ENCODE results near the gene C1QTNF8.

Gene C1QTNF8

GRCh38 chr16:1105888-1106620, 10.0 kb upstream of the C1QTNF8 start:
- no peaks in the 10 kb centered on the region for H3K36me3 ChIP-seq (ENCODE audit: control insufficient read depth in 1 of 2, insufficient read depth in 2 of 2, low read length in 2 of 2)
- no peaks in the 10 kb centered on the region for H3K9me3 ChIP-seq (ENCODE audit: control insufficient read depth in 1 of 2, low read length in 2 of 2)
- H3K4me3 ChIP-seq (ENCODE audit: low read depth in 1 of 2, low read length in 2 of 2), result no peak overlapping the region
- H3K27ac ChIP-seq (ENCODE audit: low read length), result no peak overlapping the region
- H3K4me1 ChIP-seq (ENCODE audit: control insufficient read depth in 1 of 2, insufficient read depth in 2 of 2, low read length in 2 of 2), result peaks cover 0 to 18% of the 10 kb centered on the region in 2 donors
- H3K27me3 ChIP-seq (ENCODE audit: low read depth, low read length), result no peaks in the 10 kb centered on the region

- H3K27me3 ChIP-seq (ENCODE audit: low read depth, low read length), result no peaks in the 10 kb centered on the region
- H3K36me3 ChIP-seq (ENCODE audit: control insufficient read depth in 1 of 2, insufficient read depth in 2 of 2, low read length in 2 of 2), result no peaks in the 10 kb centered on the region
- H3K4me3 ChIP-seq (ENCODE audit: low read depth in 1 of 2, low read length in 2 of 2), result no peak overlapping the region
- H3K9me3 ChIP-seq (ENCODE audit: control insufficient read depth in 1 of 2, low read length in 2 of 2), result no peaks in the 10 kb centered on the region
- H3K4me1 ChIP-seq (ENCODE audit: control insufficient read depth in 1 of 2, insufficient read depth in 2 of 2, low read length in 2 of 2), result peaks cover 0 to 10% of the 10 kb centered on the region in 2 donors
- no peak overlapping the region for H3K27ac ChIP-seq (ENCODE audit: low read length)
These were observed 7.6 kb upstream of the C1QTNF8 start for GRCh38 chr16:1103636-1103980.

DNA sequence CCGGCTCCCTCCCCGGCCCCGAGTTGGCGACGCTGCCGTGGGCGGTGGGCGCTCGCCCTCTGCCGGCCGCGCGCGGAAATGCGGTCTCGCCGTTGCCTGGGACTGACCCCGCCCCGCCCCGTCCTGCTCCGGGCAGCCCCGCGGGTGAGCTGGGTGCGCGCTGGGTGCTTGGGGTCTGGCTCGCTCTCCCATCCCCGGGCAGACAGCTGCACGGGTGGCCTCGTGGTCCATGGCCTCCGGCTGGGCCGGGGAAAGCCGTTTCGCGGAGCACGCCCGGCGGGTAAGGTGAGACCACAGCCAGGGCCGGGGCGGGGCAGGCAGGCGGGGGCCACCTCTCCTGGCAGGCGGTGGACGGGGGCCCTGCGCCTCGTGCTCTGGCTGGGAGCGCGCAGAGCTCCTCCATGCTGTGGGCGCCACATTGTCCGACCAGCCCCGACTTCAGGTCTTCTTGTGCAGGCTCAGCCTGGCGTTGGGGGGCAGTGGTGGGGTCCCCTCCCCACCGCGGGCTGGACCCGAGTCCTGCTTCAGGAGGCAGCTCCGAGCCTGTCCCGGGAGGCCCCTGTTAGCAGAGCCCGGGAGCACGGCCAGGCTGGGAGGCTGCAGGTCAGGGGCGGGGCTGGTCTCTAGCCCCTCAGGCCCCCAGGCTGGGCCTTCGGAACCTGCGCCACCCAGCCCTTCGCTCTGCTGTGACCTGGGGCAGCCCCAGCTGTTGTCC, 7.0 kb upstream of the C1QTNF8 start:
- H3K36me3 ChIP-seq (ENCODE audit: control insufficient read depth in 1 of 2, insufficient read depth in 2 of 2, low read length in 2 of 2), result no peaks in the 10 kb centered on the region
- H3K27me3 ChIP-seq (ENCODE audit: low read depth, low read length), result no peaks in the 10 kb centered on the region
- H3K27ac ChIP-seq (ENCODE audit: low read length), result no peak overlapping the region
- peaks cover 0 to 7% of the 10 kb centered on the region in 2 donors for H3K4me1 ChIP-seq (ENCODE audit: control insufficient read depth in 1 of 2, insufficient read depth in 2 of 2, low read length in 2 of 2)
- H3K9me3 ChIP-seq (ENCODE audit: control insufficient read depth in 1 of 2, low read length in 2 of 2), result no peaks in the 10 kb centered on the region
- H3K4me3 ChIP-seq (ENCODE audit: low read depth in 1 of 2, low read length in 2 of 2), result no peak overlapping the region

GRCh38 chr16:1102333-1102700, 6.3 kb upstream of the C1QTNF8 start:
- Histone ChIP-seq H3K9me3 (ENCODE audit: control insufficient read depth in 1 of 2, low read length in 2 of 2) (no peaks in the 10 kb centered on the region), H3K4me3 (ENCODE audit: low read depth in 1 of 2, low read length in 2 of 2) (no peak overlapping the region), H3K4me1 (ENCODE audit: control insufficient read depth in 1 of 2, insufficient read depth in 2 of 2, low read length in 2 of 2) (peaks cover 0 to 7% of the 10 kb centered on the region in 2 donors), H3K36me3 (ENCODE audit: control insufficient read depth in 1 of 2, insufficient read depth in 2 of 2, low read length in 2 of 2) (no peaks in the 10 kb centered on the region), H3K27me3 (ENCODE audit: low read depth, low read length) (no peaks in the 10 kb centered on the region), H3K27ac (ENCODE audit: low read length) (no peak overlapping the region)

DNA sequence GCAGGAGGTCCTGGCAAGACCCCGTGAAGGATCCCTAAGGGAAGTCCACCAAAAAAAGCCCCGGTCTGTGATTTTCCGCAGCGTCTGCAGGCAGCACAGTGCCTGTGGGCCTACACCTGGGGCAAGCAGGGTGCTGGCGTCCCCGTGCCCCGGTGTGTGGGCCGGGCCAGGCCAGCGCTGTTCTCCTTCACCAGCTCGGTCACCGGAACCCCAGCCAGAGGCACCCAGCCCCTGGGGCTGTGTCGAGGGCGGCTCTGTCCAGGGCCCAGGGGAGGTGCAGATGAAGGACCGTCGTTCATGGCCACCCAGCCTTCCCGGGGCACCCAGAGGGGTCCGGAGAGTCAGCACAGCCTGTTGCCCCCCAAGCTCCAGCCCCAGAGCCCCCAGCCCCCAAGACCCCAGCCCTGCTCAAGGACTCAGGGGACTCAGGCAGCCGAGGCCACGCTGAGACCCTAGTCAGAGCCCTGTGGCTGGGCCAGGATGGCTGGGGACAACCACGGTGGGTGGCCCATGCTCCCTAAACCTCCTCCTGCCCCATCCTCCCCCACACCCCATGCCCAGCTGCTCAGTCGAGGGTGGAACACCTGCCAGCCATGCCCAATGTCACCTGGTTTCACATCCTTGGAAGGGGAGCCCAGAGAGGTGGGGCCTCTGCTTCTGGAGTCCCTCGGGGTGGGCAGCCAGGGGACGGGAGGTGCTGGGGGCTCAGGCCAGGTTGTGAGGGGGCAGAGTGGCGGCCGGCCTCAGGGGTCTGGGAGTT, 5.7 kb upstream of the C1QTNF8 start:
- no peaks in the 10 kb centered on the region for H3K9me3 ChIP-seq (ENCODE audit: control insufficient read depth in 1 of 2, low read length in 2 of 2)
- H3K4me1 ChIP-seq (ENCODE audit: control insufficient read depth in 1 of 2, insufficient read depth in 2 of 2, low read length in 2 of 2), result peaks cover 0 to 7% of the 10 kb centered on the region in 2 donors
- H3K36me3 ChIP-seq (ENCODE audit: control insufficient read depth in 1 of 2, insufficient read depth in 2 of 2, low read length in 2 of 2), result no peaks in the 10 kb centered on the region
- no peaks in the 10 kb centered on the region for H3K27me3 ChIP-seq (ENCODE audit: low read depth, low read length)
- no peak overlapping the region for H3K4me3 ChIP-seq (ENCODE audit: low read depth in 1 of 2, low read length in 2 of 2)
- no peak overlapping the region for H3K27ac ChIP-seq (ENCODE audit: low read length)

- Histone ChIP-seq H3K9me3 (ENCODE audit: control insufficient read depth in 1 of 2, low read length in 2 of 2) (no peaks in the 10 kb centered on the region), H3K36me3 (ENCODE audit: control insufficient read depth in 1 of 2, insufficient read depth in 2 of 2, low read length in 2 of 2) (no peaks in the 10 kb centered on the region), H3K27ac (ENCODE audit: low read length) (no peak overlapping the region), H3K4me1 (ENCODE audit: control insufficient read depth in 1 of 2, insufficient read depth in 2 of 2, low read length in 2 of 2) (peaks cover 0 to 6% of the 10 kb centered on the region in 2 donors), H3K27me3 (ENCODE audit: low read depth, low read length) (no peaks in the 10 kb centered on the region), H3K4me3 (ENCODE audit: low read depth in 1 of 2, low read length in 2 of 2) (no peak overlapping the region)
These were observed 5.1 kb upstream of the C1QTNF8 start for GRCh38 chr16:1101133-1101532.

DNA sequence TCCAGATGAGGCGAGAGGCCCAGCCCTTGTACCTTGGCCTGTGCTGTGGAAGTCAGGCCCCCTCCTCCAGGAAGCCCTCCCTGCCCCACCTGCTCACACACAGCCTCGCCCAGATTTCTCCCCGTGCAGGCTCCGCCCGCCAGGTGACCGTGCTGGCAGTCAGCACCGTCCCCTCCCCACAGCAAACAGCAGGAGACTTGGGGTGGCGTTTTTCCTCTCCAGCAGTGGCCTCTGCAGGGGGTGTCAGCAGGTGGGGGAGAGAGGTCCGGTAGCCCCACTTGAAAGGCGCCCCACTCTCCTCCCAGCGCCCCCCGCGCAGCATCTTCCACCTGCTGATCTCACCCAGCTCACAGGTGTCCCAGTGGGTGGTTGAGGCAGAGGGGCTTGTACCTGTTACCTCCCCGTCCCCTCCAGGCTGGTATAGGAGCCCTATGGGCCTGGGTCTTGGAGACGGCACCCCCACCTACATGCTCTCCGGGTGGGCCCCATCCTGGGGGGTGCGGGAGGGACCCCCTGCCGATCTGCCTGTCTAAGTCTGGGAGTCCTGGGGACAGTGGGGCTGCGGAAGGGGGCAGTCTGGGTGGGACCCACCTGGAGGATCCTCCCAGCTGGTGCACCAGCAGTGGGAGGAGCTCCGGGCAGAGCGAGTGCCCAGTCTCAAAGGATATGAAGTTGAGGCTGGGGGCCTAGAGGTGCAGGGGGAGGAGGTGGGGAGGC, 4.2 kb upstream of the C1QTNF8 start:
- Histone ChIP-seq H3K36me3 (ENCODE audit: control insufficient read depth in 1 of 2, insufficient read depth in 2 of 2, low read length in 2 of 2) (no peaks in the 10 kb centered on the region), H3K9me3 (ENCODE audit: control insufficient read depth in 1 of 2, low read length in 2 of 2) (no peaks in the 10 kb centered on the region), H3K4me1 (ENCODE audit: control insufficient read depth in 1 of 2, insufficient read depth in 2 of 2, low read length in 2 of 2) (peaks cover 0 to 4% of the 10 kb centered on the region in 2 donors), H3K27me3 (ENCODE audit: low read depth, low read length) (no peaks in the 10 kb centered on the region), H3K27ac (ENCODE audit: low read length) (no peak overlapping the region), H3K4me3 (ENCODE audit: low read depth in 1 of 2, low read length in 2 of 2) (no peak overlapping the region)

GRCh38 chr16:1099189-1100083, 3.4 kb upstream of the C1QTNF8 start:
- Histone ChIP-seq H3K9me3 (ENCODE audit: control insufficient read depth in 1 of 2, low read length in 2 of 2) (no peaks in the 10 kb centered on the region), H3K27me3 (ENCODE audit: low read depth, low read length) (no peaks in the 10 kb centered on the region), H3K36me3 (ENCODE audit: control insufficient read depth in 1 of 2, insufficient read depth in 2 of 2, low read length in 2 of 2) (no peaks in the 10 kb centered on the region), H3K4me3 (ENCODE audit: low read depth in 1 of 2, low read length in 2 of 2) (no peak overlapping the region), H3K4me1 (ENCODE audit: control insufficient read depth in 1 of 2, insufficient read depth in 2 of 2, low read length in 2 of 2) (peaks cover 0 to 4% of the 10 kb centered on the region in 2 donors), H3K27ac (ENCODE audit: low read length) (no peak overlapping the region)

GRCh38 chr16:1098266-1098991, 2.4 kb upstream of the C1QTNF8 start:
- H3K36me3 ChIP-seq (ENCODE audit: control insufficient read depth in 1 of 2, insufficient read depth in 2 of 2, low read length in 2 of 2), result no peaks in the 10 kb centered on the region
- no peak overlapping the region for H3K4me3 ChIP-seq (ENCODE audit: low read depth in 1 of 2, low read length in 2 of 2)
- no peak overlapping the region for H3K27ac ChIP-seq (ENCODE audit: low read length)
- H3K27me3 ChIP-seq (ENCODE audit: low read depth, low read length), result no peaks in the 10 kb centered on the region
- peaks cover 0 to 4% of the 10 kb centered on the region in 2 donors for H3K4me1 ChIP-seq (ENCODE audit: control insufficient read depth in 1 of 2, insufficient read depth in 2 of 2, low read length in 2 of 2)
- no peaks in the 10 kb centered on the region for H3K9me3 ChIP-seq (ENCODE audit: control insufficient read depth in 1 of 2, low read length in 2 of 2)

DNA sequence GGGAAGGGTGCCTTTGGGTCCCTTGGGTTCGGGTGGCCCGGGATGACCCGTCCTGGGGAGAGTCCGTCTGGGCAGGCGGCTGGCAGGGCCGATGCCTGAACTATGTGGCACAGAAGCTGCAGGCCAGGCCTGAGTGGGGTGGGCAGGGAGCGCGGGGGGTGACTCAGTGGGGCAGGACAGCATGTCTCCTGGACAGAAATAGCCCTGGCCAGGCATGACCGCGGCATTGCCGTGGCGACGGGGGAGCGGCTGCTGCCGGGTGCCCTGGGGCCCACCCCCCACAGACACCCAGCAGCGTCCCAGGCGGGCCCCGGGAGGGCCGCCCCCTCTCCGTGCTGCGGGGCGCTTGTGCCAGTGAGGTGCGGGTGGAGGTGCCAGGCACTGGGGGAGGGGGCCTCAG, 1.8 kb upstream of the C1QTNF8 start:
- no peak overlapping the region for H3K27ac ChIP-seq (ENCODE audit: low read length)
- H3K27me3 ChIP-seq (ENCODE audit: low read depth, low read length), result no peaks in the 10 kb centered on the region
- no peaks in the 10 kb centered on the region for H3K9me3 ChIP-seq (ENCODE audit: control insufficient read depth in 1 of 2, low read length in 2 of 2)
- H3K4me3 ChIP-seq (ENCODE audit: low read depth in 1 of 2, low read length in 2 of 2), result no peak overlapping the region
- no peaks in the 10 kb centered on the region for H3K4me1 ChIP-seq (ENCODE audit: control insufficient read depth in 1 of 2, insufficient read depth in 2 of 2, low read length in 2 of 2)
- H3K36me3 ChIP-seq (ENCODE audit: control insufficient read depth in 1 of 2, insufficient read depth in 2 of 2, low read length in 2 of 2), result no peaks in the 10 kb centered on the region
